Uterus (tissue), 2 donors: ENCODE results near the gene UGT1A10.

Experiments
- POLR2A ChIP-seq, 2 donors: fragments of 450-650 bp; IDR thresholded peaks; one replicate each; pipeline ENCODE4 v1.6.1; 2016; ENCODE audit warnings: antibody characterized with exemption in 2 of 2, mild to moderate bottlenecking in 1 of 2, moderate library complexity in 1 of 2
- TF ChIP-seq, protein P1 (sequence below), 4 experiments: fragments of 200-600 bp in 2 of 4; fragments of 450-650 bp in 2 of 4; sonication (generic) in 2 of 4; IDR thresholded peaks; one replicate each; pipeline ENCODE4 v1.5.1; 2016 to 2019; ENCODE audit warnings: antibody characterized with exemption in 4 of 4, mild to moderate bottlenecking in 2 of 4, moderate library complexity in 1 of 4

DNA sequence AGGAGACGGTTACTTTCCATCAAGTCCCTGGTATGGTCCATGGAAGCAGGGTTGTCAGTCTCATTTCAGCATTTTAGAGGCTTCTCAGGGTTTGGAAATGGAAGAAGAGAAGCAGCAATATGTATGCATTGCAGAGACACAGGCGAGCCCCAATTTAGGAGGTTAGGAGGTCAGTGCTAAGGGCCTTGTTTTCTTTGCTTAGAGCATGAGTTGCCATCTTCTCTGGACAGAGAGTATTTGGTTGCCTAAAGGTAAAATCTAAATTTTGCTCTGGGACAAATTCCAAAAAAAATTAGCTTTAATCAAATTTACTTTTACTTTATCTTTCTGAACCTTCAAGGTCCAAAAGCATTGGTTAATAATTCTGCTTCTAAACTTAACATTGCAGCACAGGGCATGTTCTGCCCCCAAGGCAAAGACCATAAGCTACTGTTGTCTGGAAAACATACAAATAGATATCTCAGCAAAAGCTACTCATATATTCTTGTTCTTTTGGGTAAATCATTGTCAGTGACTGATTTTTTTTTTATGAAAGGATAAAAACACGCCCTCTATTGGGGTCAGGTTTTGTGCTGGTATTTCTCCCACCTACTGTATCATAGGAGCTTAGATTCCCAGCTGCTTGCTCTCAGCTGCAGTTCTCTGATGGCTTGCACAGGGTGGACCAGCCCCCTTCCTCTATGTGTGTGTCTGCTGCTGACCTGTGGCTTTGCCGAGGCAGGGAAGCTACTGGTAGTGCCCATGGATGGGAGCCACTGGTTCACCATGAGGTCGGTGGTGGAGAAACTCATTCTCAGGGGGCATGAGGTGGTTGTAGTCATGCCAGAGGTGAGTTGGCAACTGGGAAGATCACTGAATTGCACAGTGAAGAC is 35.3 kb downstream of the UGT1A10 start, which contains the start of gene UGT1A9:
- no peak for TF ChIP-seq POLR2A (IDR thresholded peaks at IDR 0.05)
- TF ChIP-seq, protein P1, sequence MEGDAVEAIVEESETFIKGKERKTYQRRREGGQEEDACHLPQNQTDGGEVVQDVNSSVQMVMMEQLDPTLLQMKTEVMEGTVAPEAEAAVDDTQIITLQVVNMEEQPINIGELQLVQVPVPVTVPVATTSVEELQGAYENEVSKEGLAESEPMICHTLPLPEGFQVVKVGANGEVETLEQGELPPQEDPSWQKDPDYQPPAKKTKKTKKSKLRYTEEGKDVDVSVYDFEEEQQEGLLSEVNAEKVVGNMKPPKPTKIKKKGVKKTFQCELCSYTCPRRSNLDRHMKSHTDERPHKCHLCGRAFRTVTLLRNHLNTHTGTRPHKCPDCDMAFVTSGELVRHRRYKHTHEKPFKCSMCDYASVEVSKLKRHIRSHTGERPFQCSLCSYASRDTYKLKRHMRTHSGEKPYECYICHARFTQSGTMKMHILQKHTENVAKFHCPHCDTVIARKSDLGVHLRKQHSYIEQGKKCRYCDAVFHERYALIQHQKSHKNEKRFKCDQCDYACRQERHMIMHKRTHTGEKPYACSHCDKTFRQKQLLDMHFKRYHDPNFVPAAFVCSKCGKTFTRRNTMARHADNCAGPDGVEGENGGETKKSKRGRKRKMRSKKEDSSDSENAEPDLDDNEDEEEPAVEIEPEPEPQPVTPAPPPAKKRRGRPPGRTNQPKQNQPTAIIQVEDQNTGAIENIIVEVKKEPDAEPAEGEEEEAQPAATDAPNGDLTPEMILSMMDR (IDR thresholded peaks at IDR 0.05) = no peak
